Astrocyte of the cerebellum (primary cell): ENCODE measurements around the gene CEP72.

Source experiments
- DNase-seq: peaks from one replicate; pipeline ENCODE4 v3.0.0-alpha.2; 2011; ENCODE audit warnings: low read depth
- H3K4me3 ChIP-seq: 2 replicates; pipeline ENCODE4 v1.5.1; 2011; ENCODE audit warnings: mild to moderate bottlenecking, low read depth, low read length, moderate library complexity
- CTCF ChIP-seq: IDR thresholded peaks from 2 replicates; pipeline ENCODE4 v1.5.1; 2012; ENCODE audit warnings: low read length, low read depth, moderate library complexity, mild to moderate bottlenecking; ENCODE audit errors: missing control alignments
- in situ Hi-C: cut with HindIII; loops from 2 replicates; pipeline ENCODE4 v1.10.0; 2017; ENCODE audit warnings: low sequenced_read_pairs

The CEP72 gene

GRCh38 chr5:665956-666711, 54.0 kb downstream of the CEP72 start:
- no peak for TF ChIP-seq CTCF
- DNase-seq: no peak
- in situ Hi-C loops: no loop called here
- H3K4me3 ChIP-seq: no peak overlapping the region

- TF ChIP-seq CTCF: no peak
- H3K4me3 ChIP-seq: no peak overlapping the region
- DNase-seq: no peak
- in situ Hi-C loops: no loop called here
These were observed 54.8 kb downstream of the CEP72 start for GRCh38 chr5:666816-667498.

GRCh38 chr5:668283-668995, 56.3 kb downstream of the CEP72 start:
- in situ Hi-C loops: no loop called here
- no peak for TF ChIP-seq CTCF
- DNase-seq: no peak
- H3K4me3 ChIP-seq: no peak overlapping the region

- in situ Hi-C loops: no loop called here
- TF ChIP-seq CTCF: peak; percentile 79
- DNase-seq: no peak
These were observed 57.1 kb downstream of the CEP72 start for GRCh38 chr5:669111-669841.

GRCh38 chr5:669842-670395, 57.8 kb downstream of the CEP72 start:
- no peak overlapping the region for H3K4me3 ChIP-seq
- DNase-seq: no peak
- TF ChIP-seq CTCF: no peak
- in situ Hi-C loops: loop anchor here (5.0 kb wide), 1 partner anchor 33 kb away; no protein-coding TSS in a partner anchor

More at GRCh38 chr5:669111-669841, 57.1 kb downstream of the CEP72 start:
- no peak overlapping the region for H3K4me3 ChIP-seq
